Measurements from ENCODE around the gene GALNT18.

DNA sequence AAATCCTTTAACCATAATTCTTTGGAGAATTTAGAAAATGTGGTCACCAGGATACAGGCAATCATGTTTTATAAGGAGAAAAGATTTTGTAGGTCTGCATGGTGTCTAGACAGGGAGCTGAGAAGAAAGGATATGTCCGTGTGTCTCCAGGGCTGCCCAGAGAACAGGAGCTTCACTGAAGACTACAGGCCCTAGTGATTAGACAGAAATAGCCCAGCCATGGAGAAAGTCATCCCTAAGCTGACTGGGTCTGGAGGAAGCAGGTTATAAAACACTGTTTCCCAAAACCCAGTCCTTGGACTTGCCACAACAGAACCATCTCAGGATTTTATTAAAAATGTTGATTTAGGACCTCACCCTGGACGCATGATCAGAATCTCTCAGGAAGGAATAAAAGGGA lies 84.4 kb downstream of the GALNT18 start:
- TF ChIP-seq, protein P1, sequence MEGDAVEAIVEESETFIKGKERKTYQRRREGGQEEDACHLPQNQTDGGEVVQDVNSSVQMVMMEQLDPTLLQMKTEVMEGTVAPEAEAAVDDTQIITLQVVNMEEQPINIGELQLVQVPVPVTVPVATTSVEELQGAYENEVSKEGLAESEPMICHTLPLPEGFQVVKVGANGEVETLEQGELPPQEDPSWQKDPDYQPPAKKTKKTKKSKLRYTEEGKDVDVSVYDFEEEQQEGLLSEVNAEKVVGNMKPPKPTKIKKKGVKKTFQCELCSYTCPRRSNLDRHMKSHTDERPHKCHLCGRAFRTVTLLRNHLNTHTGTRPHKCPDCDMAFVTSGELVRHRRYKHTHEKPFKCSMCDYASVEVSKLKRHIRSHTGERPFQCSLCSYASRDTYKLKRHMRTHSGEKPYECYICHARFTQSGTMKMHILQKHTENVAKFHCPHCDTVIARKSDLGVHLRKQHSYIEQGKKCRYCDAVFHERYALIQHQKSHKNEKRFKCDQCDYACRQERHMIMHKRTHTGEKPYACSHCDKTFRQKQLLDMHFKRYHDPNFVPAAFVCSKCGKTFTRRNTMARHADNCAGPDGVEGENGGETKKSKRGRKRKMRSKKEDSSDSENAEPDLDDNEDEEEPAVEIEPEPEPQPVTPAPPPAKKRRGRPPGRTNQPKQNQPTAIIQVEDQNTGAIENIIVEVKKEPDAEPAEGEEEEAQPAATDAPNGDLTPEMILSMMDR (IDR thresholded peaks at IDR 0.05), result no peak
- TF ChIP-seq POLR2A (IDR thresholded peaks at IDR 0.05), result no peak

Data from right lobe of liver (tissue), 4 donors.